H1 (cell line): ENCODE data around the gene TRABD2B. TPM values are rescaled to one million over a fixed set of nuclear protein-coding genes. Genes with fewer than 3 reads are reported as not detected.

Experiments used
- CHD1 ChIP-seq: IDR thresholded peaks from 2 replicates; pipeline ENCODE4 v1.6.1; 2012; ENCODE audit warnings: low read depth, low read length, improper control_type of control experiment
- EGR1 ChIP-seq: IDR thresholded peaks from 2 replicates; pipeline ENCODE4 v1.6.1; 2011; ENCODE audit warnings: low read depth, low read length, borderline replicate concordance
- GABPA ChIP-seq: IDR thresholded peaks from 2 replicates; pipeline ENCODE4 v1.6.1; 2011; ENCODE audit warnings: mild to moderate bottlenecking, low read length, moderate library complexity, borderline replicate concordance; ENCODE audit not compliant: insufficient read depth
- PHF8 ChIP-seq: fragments of 200-600 bp; sonication (generic); conservative IDR thresholded peaks from 2 replicates; pipeline ENCODE4 v1.7.1; 2012; ENCODE audit warnings: low read depth, mild to moderate bottlenecking, inconsistent platforms, low read length, moderate library complexity
- RBBP5 ChIP-seq: IDR thresholded peaks from 2 replicates; pipeline ENCODE4 v1.7.1; 2012; ENCODE audit warnings: low read depth, mild to moderate bottlenecking, inconsistent platforms, low read length, moderate library complexity, borderline replicate concordance
- RXRA ChIP-seq: IDR thresholded peaks from 2 replicates; pipeline ENCODE4 v1.6.1; 2011; ENCODE audit warnings: low read depth, mild to moderate bottlenecking, low read length, moderate library complexity; ENCODE audit not compliant: insufficient read depth
- TEAD4 ChIP-seq: IDR thresholded peaks from 2 replicates; pipeline ENCODE4 v1.6.1; 2012; ENCODE audit warnings: low read depth, low read length, inconsistent platforms, mixed read lengths
- USF2 ChIP-seq: IDR thresholded peaks from 2 replicates; pipeline ENCODE4 v1.6.1; 2011; ENCODE audit warnings: low read length, improper control_type of control experiment
- YY1 ChIP-seq: IDR thresholded peaks from 2 replicates; pipeline ENCODE4 v1.6.1; 2011; ENCODE audit warnings: low read depth, mild to moderate bottlenecking, low read length
- polyA plus RNA-seq, 7 experiments: library from polyadenylated mRNA; depleted of rRNA in 3 of 7; stranded (reverse) in 5 of 7; unstranded in 2 of 7; fragments of >200 nt in 5 of 7; fragments of 200-250 nt in 2 of 7; gene quantifications; 1 replicate in 5 of 7; 2 replicates in 1 of 7; 4 replicates in 1 of 7; pipeline versions ENCODE4 v1.2.1 to v1.2.3, GENCODE V29; 2011 to 2013; ENCODE audit warnings: missing spikeins in 2 of 7, mixed read lengths in 2 of 7
- total RNA-seq: library from RNA; stranded (reverse); fragmentation: NEBNext Ultra II Directional; extraction: Animal tissue kit (Norgen Biotek cat#: 25700); gene quantifications from 2 replicates; pipeline ENCODE4 v1.2.1, GENCODE V29; 2021
- TF ChIP-seq, protein P1 (sequence below): fragments of 300-600 bp; sonication (generic); IDR thresholded peaks from 2 replicates; pipeline ENCODE4 v1.7.1; 2012; ENCODE audit warnings: low read length, moderate library complexity, mild to moderate bottlenecking, inconsistent platforms; ENCODE audit not compliant: insufficient replicate concordance

TRABD2B gene
- total and polyA plus RNA-seq, 2 of the 8 experiments (the other 6 are each of a cell fraction or from before 2014, with no cell fraction given) = 0.95 to 3.4 TPM

DNA sequence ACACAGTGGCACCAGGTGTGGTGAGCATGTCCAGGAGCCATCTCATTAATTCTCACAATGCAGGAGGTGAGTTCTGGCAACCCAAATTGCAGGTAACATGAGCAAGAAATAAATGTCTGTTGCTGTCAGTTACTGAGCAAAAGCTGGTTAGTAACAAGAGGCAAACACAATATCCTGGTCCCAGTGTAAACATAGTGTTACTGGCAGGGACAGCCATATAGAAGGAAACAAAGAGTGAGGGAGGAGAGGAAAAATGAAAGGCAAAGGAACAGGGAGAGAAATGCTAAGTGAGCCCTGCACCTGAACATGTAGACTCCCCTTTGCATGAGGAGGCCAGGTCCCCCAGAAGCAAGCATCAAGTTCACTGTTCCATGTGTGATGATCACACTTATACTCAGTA lies 203.6 kb downstream of the TRABD2B start (continued):
- TF ChIP-seq, protein P1, sequence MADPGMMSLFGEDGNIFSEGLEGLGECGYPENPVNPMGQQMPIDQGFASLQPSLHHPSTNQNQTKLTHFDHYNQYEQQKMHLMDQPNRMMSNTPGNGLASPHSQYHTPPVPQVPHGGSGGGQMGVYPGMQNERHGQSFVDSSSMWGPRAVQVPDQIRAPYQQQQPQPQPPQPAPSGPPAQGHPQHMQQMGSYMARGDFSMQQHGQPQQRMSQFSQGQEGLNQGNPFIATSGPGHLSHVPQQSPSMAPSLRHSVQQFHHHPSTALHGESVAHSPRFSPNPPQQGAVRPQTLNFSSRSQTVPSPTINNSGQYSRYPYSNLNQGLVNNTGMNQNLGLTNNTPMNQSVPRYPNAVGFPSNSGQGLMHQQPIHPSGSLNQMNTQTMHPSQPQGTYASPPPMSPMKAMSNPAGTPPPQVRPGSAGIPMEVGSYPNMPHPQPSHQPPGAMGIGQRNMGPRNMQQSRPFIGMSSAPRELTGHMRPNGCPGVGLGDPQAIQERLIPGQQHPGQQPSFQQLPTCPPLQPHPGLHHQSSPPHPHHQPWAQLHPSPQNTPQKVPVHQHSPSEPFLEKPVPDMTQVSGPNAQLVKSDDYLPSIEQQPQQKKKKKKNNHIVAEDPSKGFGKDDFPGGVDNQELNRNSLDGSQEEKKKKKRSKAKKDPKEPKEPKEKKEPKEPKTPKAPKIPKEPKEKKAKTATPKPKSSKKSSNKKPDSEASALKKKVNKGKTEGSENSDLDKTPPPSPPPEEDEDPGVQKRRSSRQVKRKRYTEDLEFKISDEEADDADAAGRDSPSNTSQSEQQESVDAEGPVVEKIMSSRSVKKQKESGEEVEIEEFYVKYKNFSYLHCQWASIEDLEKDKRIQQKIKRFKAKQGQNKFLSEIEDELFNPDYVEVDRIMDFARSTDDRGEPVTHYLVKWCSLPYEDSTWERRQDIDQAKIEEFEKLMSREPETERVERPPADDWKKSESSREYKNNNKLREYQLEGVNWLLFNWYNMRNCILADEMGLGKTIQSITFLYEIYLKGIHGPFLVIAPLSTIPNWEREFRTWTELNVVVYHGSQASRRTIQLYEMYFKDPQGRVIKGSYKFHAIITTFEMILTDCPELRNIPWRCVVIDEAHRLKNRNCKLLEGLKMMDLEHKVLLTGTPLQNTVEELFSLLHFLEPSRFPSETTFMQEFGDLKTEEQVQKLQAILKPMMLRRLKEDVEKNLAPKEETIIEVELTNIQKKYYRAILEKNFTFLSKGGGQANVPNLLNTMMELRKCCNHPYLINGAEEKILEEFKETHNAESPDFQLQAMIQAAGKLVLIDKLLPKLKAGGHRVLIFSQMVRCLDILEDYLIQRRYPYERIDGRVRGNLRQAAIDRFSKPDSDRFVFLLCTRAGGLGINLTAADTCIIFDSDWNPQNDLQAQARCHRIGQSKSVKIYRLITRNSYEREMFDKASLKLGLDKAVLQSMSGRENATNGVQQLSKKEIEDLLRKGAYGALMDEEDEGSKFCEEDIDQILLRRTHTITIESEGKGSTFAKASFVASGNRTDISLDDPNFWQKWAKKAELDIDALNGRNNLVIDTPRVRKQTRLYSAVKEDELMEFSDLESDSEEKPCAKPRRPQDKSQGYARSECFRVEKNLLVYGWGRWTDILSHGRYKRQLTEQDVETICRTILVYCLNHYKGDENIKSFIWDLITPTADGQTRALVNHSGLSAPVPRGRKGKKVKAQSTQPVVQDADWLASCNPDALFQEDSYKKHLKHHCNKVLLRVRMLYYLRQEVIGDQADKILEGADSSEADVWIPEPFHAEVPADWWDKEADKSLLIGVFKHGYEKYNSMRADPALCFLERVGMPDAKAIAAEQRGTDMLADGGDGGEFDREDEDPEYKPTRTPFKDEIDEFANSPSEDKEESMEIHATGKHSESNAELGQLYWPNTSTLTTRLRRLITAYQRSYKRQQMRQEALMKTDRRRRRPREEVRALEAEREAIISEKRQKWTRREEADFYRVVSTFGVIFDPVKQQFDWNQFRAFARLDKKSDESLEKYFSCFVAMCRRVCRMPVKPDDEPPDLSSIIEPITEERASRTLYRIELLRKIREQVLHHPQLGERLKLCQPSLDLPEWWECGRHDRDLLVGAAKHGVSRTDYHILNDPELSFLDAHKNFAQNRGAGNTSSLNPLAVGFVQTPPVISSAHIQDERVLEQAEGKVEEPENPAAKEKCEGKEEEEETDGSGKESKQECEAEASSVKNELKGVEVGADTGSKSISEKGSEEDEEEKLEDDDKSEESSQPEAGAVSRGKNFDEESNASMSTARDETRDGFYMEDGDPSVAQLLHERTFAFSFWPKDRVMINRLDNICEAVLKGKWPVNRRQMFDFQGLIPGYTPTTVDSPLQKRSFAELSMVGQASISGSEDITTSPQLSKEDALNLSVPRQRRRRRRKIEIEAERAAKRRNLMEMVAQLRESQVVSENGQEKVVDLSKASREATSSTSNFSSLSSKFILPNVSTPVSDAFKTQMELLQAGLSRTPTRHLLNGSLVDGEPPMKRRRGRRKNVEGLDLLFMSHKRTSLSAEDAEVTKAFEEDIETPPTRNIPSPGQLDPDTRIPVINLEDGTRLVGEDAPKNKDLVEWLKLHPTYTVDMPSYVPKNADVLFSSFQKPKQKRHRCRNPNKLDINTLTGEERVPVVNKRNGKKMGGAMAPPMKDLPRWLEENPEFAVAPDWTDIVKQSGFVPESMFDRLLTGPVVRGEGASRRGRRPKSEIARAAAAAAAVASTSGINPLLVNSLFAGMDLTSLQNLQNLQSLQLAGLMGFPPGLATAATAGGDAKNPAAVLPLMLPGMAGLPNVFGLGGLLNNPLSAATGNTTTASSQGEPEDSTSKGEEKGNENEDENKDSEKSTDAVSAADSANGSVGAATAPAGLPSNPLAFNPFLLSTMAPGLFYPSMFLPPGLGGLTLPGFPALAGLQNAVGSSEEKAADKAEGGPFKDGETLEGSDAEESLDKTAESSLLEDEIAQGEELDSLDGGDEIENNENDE = no peak
- no peak for TF ChIP-seq GABPA
- no peak for TF ChIP-seq YY1
- TF ChIP-seq EGR1 = no peak
- TF ChIP-seq RBBP5 = no peak
- TF ChIP-seq CHD1 = no peak
- no peak for TF ChIP-seq USF2
- no peak for TF ChIP-seq PHF8
- no peak for TF ChIP-seq RXRA
- no peak for TF ChIP-seq TEAD4
- TF ChIP-seq, all 59 proteins: peak for 0
